GM12874 (cell line): ENCODE measurements around the gene INO80B.

Experiments used
- CTCF ChIP-seq: IDR thresholded peaks from 2 replicates; pipeline ENCODE4 v1.5.1; 2011; ENCODE audit warnings: low read depth, mild to moderate bottlenecking, control low read depth, low read length, moderate library complexity; ENCODE audit not compliant: insufficient read depth

INO80B gene

GRCh38 chr2:74497777-74498499, 43.1 kb downstream of the INO80B start:
- no peak for TF ChIP-seq CTCF

- no peak for TF ChIP-seq CTCF
Measured at GRCh38 chr2:74498500-74499266, 43.8 kb downstream of the INO80B start.

GRCh38 chr2:74499267-74499939, 44.5 kb downstream of the INO80B start, which contains the start of gene LBX2:
Gene LBX2, minus strand, starts transcription at chr2:74499603. Its CDS starts 66 bp downstream, at chr2:74499537.
- no peak for TF ChIP-seq CTCF

GRCh38 chr2:74499940-74500577, 45.2 kb downstream of the INO80B start:
- TF ChIP-seq CTCF, result no peak

GRCh38 chr2:74500578-74500946, 45.7 kb downstream of the INO80B start:
- TF ChIP-seq CTCF, result no peak

GRCh38 chr2:74501335-74502071, 46.6 kb downstream of the INO80B start:
- no peak for TF ChIP-seq CTCF
